Choroid plexus epithelial cell (primary cell): ENCODE data around the gene OSBPL2.

Experiments
- DNase-seq: peaks from one replicate; pipeline ENCODE4 v3.0.0-alpha.2; 2010; ENCODE audit warnings: low read depth
- H3K4me3 ChIP-seq: 2 replicates; pipeline ENCODE4 v1.5.1; 2011; ENCODE audit warnings: low read depth, mild to moderate bottlenecking, control low read depth, low read length, moderate library complexity
- CTCF ChIP-seq: conservative IDR thresholded peaks from 2 replicates; pipeline ENCODE4 v1.5.1; 2011; ENCODE audit warnings: low read depth, mild to moderate bottlenecking, control low read depth, inconsistent platforms, low read length, moderate library complexity

The OSBPL2 gene

GRCh38 chr20:62238569-62239277 is 402 bp downstream of the OSBPL2 start:
- no peak for TF ChIP-seq CTCF
- H3K4me3 ChIP-seq: peak overlapping the region; percentile 77
- peak; percentile 15 for DNase-seq

DNA sequence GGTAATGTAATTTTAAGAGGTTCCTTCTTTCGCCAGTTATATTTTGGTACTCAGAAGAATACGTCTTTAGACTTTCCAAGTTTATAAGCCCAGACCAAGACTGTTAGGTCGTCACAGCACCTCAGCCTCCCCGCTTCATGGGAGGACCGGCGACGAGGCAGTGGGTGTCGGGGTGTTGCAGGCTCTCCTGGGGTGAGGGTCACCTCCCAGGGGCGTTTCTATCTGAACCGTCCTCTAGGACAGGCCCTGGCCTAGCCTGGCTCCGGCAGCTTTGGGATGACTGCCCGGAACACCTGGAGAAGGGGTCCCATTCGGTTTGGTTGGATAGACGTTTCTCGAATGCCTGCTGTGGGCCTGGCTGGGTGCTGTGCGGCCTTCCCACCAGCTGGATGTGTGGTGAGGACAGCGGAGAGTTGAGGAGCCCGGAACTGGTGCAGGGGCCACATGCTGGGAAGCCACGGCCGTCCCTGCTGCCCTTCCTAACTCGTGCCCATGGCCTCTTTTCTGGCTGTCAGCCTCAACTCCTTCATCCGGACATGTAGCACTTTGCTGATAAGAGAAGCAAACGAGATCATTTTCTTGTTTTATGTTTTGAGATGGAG is 1.1 kb downstream of the OSBPL2 start:
- DNase-seq: peak; percentile 9
- H3K4me3 ChIP-seq: peak overlapping the region; percentile 77
- no peak for TF ChIP-seq CTCF

- no peak for DNase-seq
- no peak overlapping the region for H3K4me3 ChIP-seq
- TF ChIP-seq CTCF: no peak
Observed at GRCh38 chr20:62240020-62240685, 1.8 kb downstream of the OSBPL2 start.

GRCh38 chr20:62241506-62241905 is 3.2 kb downstream of the OSBPL2 start:
- no peak overlapping the region for H3K4me3 ChIP-seq
- DNase-seq: no peak

GRCh38 chr20:62242176-62242575 is 3.9 kb downstream of the OSBPL2 start:
- DNase-seq: peak; percentile 19
- TF ChIP-seq CTCF: no peak
- no peak overlapping the region for H3K4me3 ChIP-seq

More at GRCh38 chr20:62241506-62241905, 3.2 kb downstream of the OSBPL2 start:
- no peak for TF ChIP-seq CTCF

- no peak for DNase-seq
- no peak for TF ChIP-seq CTCF
- no peak overlapping the region for H3K4me3 ChIP-seq
Observed at GRCh38 chr20:62243106-62243505, 4.8 kb downstream of the OSBPL2 start.
